ENCODE results near the gene CD59. TPM values are rescaled to one million over a fixed set of nuclear protein-coding genes. Genes with fewer than 3 reads are reported as not detected.

The CD59 gene
- total RNA-seq, 4 donors from 2014 or later: 476 to 717 (median 695) TPM

DNA sequence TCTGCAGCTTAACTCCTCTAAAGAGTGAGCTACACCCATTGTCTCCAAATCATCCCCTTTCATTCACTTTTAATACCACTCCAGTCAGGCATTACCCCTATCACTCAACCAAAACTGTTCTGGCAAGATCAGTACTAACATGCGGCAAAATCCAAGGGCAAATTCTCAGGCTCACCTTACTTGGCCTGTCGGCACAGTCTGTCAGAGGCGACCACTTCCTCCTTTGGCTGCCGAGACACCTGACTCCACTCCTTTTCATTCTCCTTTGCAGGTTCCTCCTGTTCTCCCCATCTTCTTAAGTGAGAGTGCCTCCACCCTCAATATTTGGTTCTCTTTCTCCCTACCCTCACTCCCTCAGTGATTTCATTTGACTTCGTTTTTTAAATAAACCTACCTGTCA is 39.8 kb downstream of the CD59 start:
- intact Hi-C loops (cut with DNase I; ENCODE audit: low total_unique reads) (loop anchor here (10.0 kb wide), 1 partner anchor 732 kb away; no protein-coding TSS in a partner anchor), in situ Hi-C loops (cut with MboI; ENCODE audit: low sequenced_read_pairs in 4 of 4) (loop anchor here in 1 of 4 donors (25.0 kb wide), 2 partner anchors 434 to 534 kb away; partner anchors contain the start of genes CSTF3 and HIPK3)
- H3K4me1 ChIP-seq: peaks cover 32 to 55% of the 10 kb centered on the region in 2 donors

GRCh38 chr11:33695051-33695566 is 41.1 kb downstream of the CD59 start:
- Histone ChIP-seq H3K4me3 (no peak overlapping the region), H3K27ac (peak overlapping the region; percentile 72 to 84 (median 77)), H3K9me3 (no peaks in the 10 kb centered on the region), H3K27me3 (no peaks in the 10 kb centered on the region), H3K36me3 (no peaks in the 10 kb centered on the region), H3K4me1 (peaks cover 32 to 57% of the 10 kb centered on the region in 2 donors)
- DNase-seq: peak in 1 of 2 donors; percentile 53
- in situ Hi-C loops (cut with MboI; ENCODE audit: low sequenced_read_pairs in 4 of 4) (loop anchor here in 1 of 4 donors (25.0 kb wide), 2 partner anchors 433 to 533 kb away; partner anchors contain the start of genes CSTF3 and HIPK3), intact Hi-C loops (cut with DNase I; ENCODE audit: low total_unique reads) (loop anchor here (10.0 kb wide), 1 partner anchor 730 kb away; no protein-coding TSS in a partner anchor)
- ATAC-seq: peak in 1 of 2 donors; percentile 5
- TF ChIP-seq CTCF (IDR thresholded peaks at IDR 0.05 in 4 of 5, conservative IDR thresholded peaks at IDR 0.05 in 1 of 5): no peak
- TF ChIP-seq POLR2A (IDR thresholded peaks at IDR 0.05): no peak

More for the DNA sequence above, 39.8 kb downstream of the CD59 start:
- TF ChIP-seq POLR2A (IDR thresholded peaks at IDR 0.05) (no peak), CTCF (IDR thresholded peaks at IDR 0.05 in 4 of 5, conservative IDR thresholded peaks at IDR 0.05 in 1 of 5) (no peak)
- H3K27me3 ChIP-seq: no peaks in the 10 kb centered on the region
- no peaks in the 10 kb centered on the region for H3K36me3 ChIP-seq
- ATAC-seq: no peak
- H3K27ac ChIP-seq: peak overlapping the region; percentile 72 to 84 (median 77)
- no peaks in the 10 kb centered on the region for H3K9me3 ChIP-seq
- DNase-seq: no peak
- H3K4me3 ChIP-seq: no peak overlapping the region

DNA sequence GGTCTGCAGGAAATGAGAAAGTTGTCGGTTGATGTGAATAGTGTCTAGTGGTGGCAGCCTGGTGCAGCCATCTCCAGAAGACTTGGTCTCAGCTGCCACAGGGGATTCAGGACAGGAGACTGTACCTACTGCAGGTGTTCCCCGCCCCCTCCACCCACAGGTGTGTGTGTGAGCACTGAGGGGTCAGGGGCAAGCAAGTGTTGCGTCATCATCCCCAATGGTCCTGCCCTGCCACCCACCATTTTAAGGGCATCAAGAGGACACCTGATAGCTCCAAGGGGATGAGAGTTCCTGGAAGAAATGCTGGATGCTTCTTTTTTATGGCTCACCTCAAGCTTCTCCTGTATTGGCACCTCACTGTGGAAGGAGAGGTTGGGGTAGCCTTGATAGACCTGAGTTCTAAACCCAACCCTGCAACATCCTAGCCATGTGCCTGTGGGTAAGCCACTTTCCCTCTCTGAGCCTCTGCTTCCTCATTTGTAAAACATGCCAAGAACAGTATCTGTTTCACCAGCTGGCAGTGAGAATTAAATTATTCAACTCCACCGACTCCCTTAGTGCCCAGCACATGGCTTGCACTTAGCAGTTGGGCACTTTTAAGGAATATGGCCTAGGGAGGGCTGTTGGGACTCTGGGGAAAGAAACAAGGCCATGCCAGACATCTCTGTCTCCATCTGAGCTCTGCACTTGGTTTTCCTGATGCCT is 41.7 kb downstream of the CD59 start:
- no peak for TF ChIP-seq CTCF (IDR thresholded peaks at IDR 0.05 in 4 of 5, conservative IDR thresholded peaks at IDR 0.05 in 1 of 5)
- no peak for TF ChIP-seq POLR2A (IDR thresholded peaks at IDR 0.05)
- DNase-seq (no peak), ATAC-seq (no peak)
- in situ Hi-C loops (cut with MboI; ENCODE audit: low sequenced_read_pairs in 4 of 4) (loop anchor here in 1 of 4 donors (25.0 kb wide), 2 partner anchors 432 to 532 kb away; partner anchors contain the start of genes CSTF3 and HIPK3), intact Hi-C loops (cut with DNase I; ENCODE audit: low total_unique reads) (loop anchor here (5.0 to 10.0 kb wide), 2 partner anchors 532 to 730 kb away; partner anchors contain the start of gene CSTF3)
- H3K27me3 ChIP-seq: no peaks in the 10 kb centered on the region
- no peaks in the 10 kb centered on the region for H3K9me3 ChIP-seq
- peak overlapping the region; percentile 72 to 84 (median 77) for H3K27ac ChIP-seq
- peaks cover 32 to 57% of the 10 kb centered on the region in 2 donors for H3K4me1 ChIP-seq
- H3K36me3 ChIP-seq: no peaks in the 10 kb centered on the region
- H3K4me3 ChIP-seq: no peak overlapping the region

DNA sequence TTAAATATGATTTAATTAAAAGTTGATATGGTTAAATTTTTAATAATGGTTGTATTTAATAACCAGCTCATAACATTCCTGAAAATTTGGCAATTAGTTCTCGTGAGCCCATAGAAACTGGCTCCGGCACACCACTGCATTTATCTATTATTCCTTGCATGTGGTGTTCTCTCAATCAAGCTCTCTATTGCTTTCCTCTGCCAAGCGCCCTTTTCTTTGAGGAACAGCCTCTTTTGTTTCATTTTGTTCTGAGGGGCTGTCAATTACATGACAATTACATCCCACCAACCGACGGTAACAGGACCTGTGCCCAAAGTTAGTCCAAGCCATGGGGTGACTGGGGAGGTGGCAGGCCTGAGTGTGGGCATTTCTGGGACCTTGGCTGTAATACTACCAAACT is 43.7 kb downstream of the CD59 start:
- Histone ChIP-seq H3K9me3 (no peaks in the 10 kb centered on the region), H3K27ac (peak overlapping the region; percentile 62 to 84 (median 80)), H3K4me3 (peak overlapping the region in 1 of 4 donors; percentile 11), H3K27me3 (no peaks in the 10 kb centered on the region), H3K36me3 (no peaks in the 10 kb centered on the region), H3K4me1 (peaks cover 32 to 64% of the 10 kb centered on the region in 2 donors)
- intact Hi-C loops (cut with DNase I; ENCODE audit: low total_unique reads) (loop anchor here (5.0 to 10.0 kb wide), 2 partner anchors 530 to 728 kb away; partner anchors contain the start of gene CSTF3), in situ Hi-C loops (cut with MboI; ENCODE audit: low sequenced_read_pairs in 4 of 4) (loop anchor here in 1 of 4 donors (25.0 kb wide), 2 partner anchors 430 to 530 kb away; partner anchors contain the start of genes CSTF3 and HIPK3)
- ATAC-seq (no peak), DNase-seq (no peak)
- TF ChIP-seq CTCF (IDR thresholded peaks at IDR 0.05 in 4 of 5, conservative IDR thresholded peaks at IDR 0.05 in 1 of 5): no peak
- no peak for TF ChIP-seq POLR2A (IDR thresholded peaks at IDR 0.05)
